H9 (cell line): ENCODE results near the gene RHBDD1. TPM values are rescaled to one million over a fixed set of nuclear protein-coding genes. Genes with fewer than 3 reads are reported as not detected.

ENCODE experiments used
- DNase-seq: peaks from one replicate; pipeline ENCODE4 v3.0.0-alpha.2; 2017
- H2AFZ ChIP-seq: one replicate; pipeline ENCODE4 v1.6.1; 2013; ENCODE audit warnings: mild to moderate bottlenecking, low read length, control low read depth, moderate library complexity
- H2AK5ac ChIP-seq: 2 replicates; pipeline ENCODE4 v1.6.1; 2013; ENCODE audit warnings: low read length, control low read depth, mixed read lengths; ENCODE audit not compliant: insufficient read length
- H2BK120ac ChIP-seq: one replicate; pipeline ENCODE4 v1.6.1; 2013; ENCODE audit warnings: low read depth, mild to moderate bottlenecking, low read length, control low read depth, inconsistent platforms; ENCODE audit not compliant: poor library complexity, severe bottlenecking
- H2BK12ac ChIP-seq: 2 replicates; pipeline ENCODE4 v1.6.1; 2013; ENCODE audit warnings: low read length, control low read depth, mixed read lengths, low read depth; ENCODE audit not compliant: insufficient read length
- H2BK15ac ChIP-seq: 2 replicates; pipeline ENCODE4 v1.6.1; 2013; ENCODE audit warnings: low read depth, low read length, control low read depth
- H2BK20ac ChIP-seq: one replicate; pipeline ENCODE4 v1.6.1; 2013; ENCODE audit warnings: low read depth, mild to moderate bottlenecking, low read length, control low read depth, inconsistent platforms; ENCODE audit not compliant: poor library complexity, severe bottlenecking
- H2BK5ac ChIP-seq: 2 replicates; pipeline ENCODE4 v1.6.1; 2013; ENCODE audit warnings: low read length, control low read depth, mixed read lengths; ENCODE audit not compliant: insufficient read length
- H3K14ac ChIP-seq: 2 replicates; pipeline ENCODE4 v1.6.1; 2013; ENCODE audit warnings: low read length, control low read depth; ENCODE audit not compliant: insufficient read depth
- H3K18ac ChIP-seq: 2 replicates; pipeline ENCODE4 v1.6.1; 2013; ENCODE audit warnings: low read depth, mild to moderate bottlenecking, mixed read lengths, low read length, control low read depth; ENCODE audit not compliant: insufficient read length
- H3K23ac ChIP-seq: 2 replicates; pipeline ENCODE4 v1.6.1; 2013; ENCODE audit warnings: low read length, control low read depth, mixed read lengths, low read depth; ENCODE audit not compliant: insufficient read length
- H3K23me2 ChIP-seq: 2 replicates; pipeline ENCODE4 v1.6.1; 2013; ENCODE audit warnings: low read depth, mild to moderate bottlenecking, mixed read lengths, low read length, control low read depth; ENCODE audit not compliant: insufficient read length, poor library complexity, severe bottlenecking
- H3K27ac ChIP-seq: 2 replicates; pipeline ENCODE4 v1.5.1; 2013; ENCODE audit warnings: low read length, control low read depth, mixed read lengths, low read depth; ENCODE audit not compliant: insufficient read length
- H3K27me3 ChIP-seq: 2 replicates; pipeline ENCODE4 v1.6.1; 2013; ENCODE audit warnings: low read length, control low read depth, inconsistent platforms; ENCODE audit not compliant: insufficient read depth
- H3K4ac ChIP-seq: 2 replicates; pipeline ENCODE4 v1.6.1; 2013; ENCODE audit warnings: low read depth, mild to moderate bottlenecking, control low read depth, inconsistent platforms, low read length, moderate library complexity
- H3K4me1 ChIP-seq: 2 replicates; pipeline ENCODE4 v1.6.1; 2013; ENCODE audit warnings: low read length, control low read depth, inconsistent platforms; ENCODE audit not compliant: insufficient read depth
- H3K4me2 ChIP-seq: 2 replicates; pipeline ENCODE4 v1.6.1; 2013; ENCODE audit warnings: low read length, control low read depth, mixed read lengths; ENCODE audit not compliant: insufficient read length, insufficient read depth
- H3K56ac ChIP-seq: 2 replicates; pipeline ENCODE4 v1.6.1; 2013; ENCODE audit warnings: low read depth, mild to moderate bottlenecking, mixed read lengths, low read length, control low read depth; ENCODE audit not compliant: insufficient read length
- H3K79me1 ChIP-seq: 2 replicates; pipeline ENCODE4 v1.6.1; 2013; ENCODE audit warnings: low read depth, mild to moderate bottlenecking, moderate library complexity, low read length, control low read depth, inconsistent platforms; ENCODE audit not compliant: insufficient read depth, poor library complexity, severe bottlenecking
- H3K79me2 ChIP-seq: 2 replicates; pipeline ENCODE4 v1.6.1; 2013; ENCODE audit warnings: low read length, control low read depth, inconsistent platforms; ENCODE audit not compliant: insufficient read depth
- H3K9ac ChIP-seq: 2 replicates; pipeline ENCODE4 v1.6.1; 2013; ENCODE audit warnings: low read length, control low read depth, mixed read lengths; ENCODE audit not compliant: insufficient read length; ENCODE audit errors: extremely low read depth
- H3K9me3 ChIP-seq: one replicate; pipeline ENCODE4 v1.6.1; 2013; ENCODE audit warnings: low read depth, low read length, inconsistent platforms; ENCODE audit not compliant: control insufficient read depth
- H3T11ph ChIP-seq: one replicate; pipeline ENCODE4 v1.6.1; 2013; ENCODE audit warnings: mild to moderate bottlenecking, low read length, control low read depth, inconsistent platforms
- H4K20me1 ChIP-seq: one replicate; pipeline ENCODE4 v1.6.1; 2013; ENCODE audit not compliant: control insufficient read depth, insufficient read length, insufficient read depth
- H4K5ac ChIP-seq: 2 replicates; pipeline ENCODE4 v1.6.1; 2013; ENCODE audit warnings: low read depth, mild to moderate bottlenecking, mixed read lengths, low read length, control low read depth; ENCODE audit not compliant: insufficient read length
- H4K8ac ChIP-seq: replicated peaks from 2 replicates; pipeline ENCODE4 v1.6.1; 2013; ENCODE audit warnings: low read length, control low read depth, mixed read lengths, low read depth; ENCODE audit not compliant: insufficient read length
- H4K91ac ChIP-seq: 2 replicates; pipeline ENCODE4 v1.6.1; 2013; ENCODE audit warnings: low read depth, mild to moderate bottlenecking, moderate library complexity, mixed read lengths, low read length, control low read depth; ENCODE audit not compliant: insufficient read length
- H3K27ac Mint-ChIP-seq, 3 experiments: 2 replicates in 2 of 3; 3 replicates in 1 of 3; pipeline ENCODE4 v1.8.0; 2020 to 2021; ENCODE audit warnings: mixed read lengths in 3 of 3, mild to moderate bottlenecking in 1 of 3, moderate library complexity in 1 of 3
- H3K27me3 Mint-ChIP-seq: 2 replicates; pipeline ENCODE4 v1.8.0; 2021; ENCODE audit warnings: low read depth, mild to moderate bottlenecking, moderate library complexity, mixed read lengths
- H3K36me3 Mint-ChIP-seq, 3 experiments: 2 replicates in 2 of 3; 3 replicates in 1 of 3; pipeline ENCODE4 v1.8.0; 2020 to 2021; ENCODE audit warnings: low read depth in 3 of 3, mixed read lengths in 3 of 3; ENCODE audit not compliant: insufficient read depth in 1 of 3
- H3K4me1 Mint-ChIP-seq, 2 experiments: 2 replicates each; pipeline ENCODE4 v1.8.0; 2020; ENCODE audit warnings: mixed read lengths in 2 of 2
- H3K4me3 Mint-ChIP-seq, 2 experiments: 2 replicates in 1 of 2; 3 replicates in 1 of 2; pipeline ENCODE4 v1.8.0; 2020 to 2021; ENCODE audit warnings: mild to moderate bottlenecking in 2 of 2, mixed read lengths in 2 of 2, moderate library complexity in 1 of 2
- H3K9me3 Mint-ChIP-seq, 2 experiments: 2 replicates in 1 of 2; 3 replicates in 1 of 2; pipeline ENCODE4 v1.8.0; 2020; ENCODE audit warnings: mild to moderate bottlenecking in 2 of 2, mixed read lengths in 2 of 2, moderate library complexity in 1 of 2
- CTCF ChIP-seq: fragments of 200-600 bp; sonication (generic); conservative IDR thresholded peaks from 3 replicates; pipeline ENCODE4 v1.8.0; 2021; ENCODE audit warnings: antibody characterized with exemption, mild to moderate bottlenecking
- WGBS: extraction: QIAGEN DNeasy Blood & Tissue Kit; methylation state at CpG from one replicate; pipeline ENCODE4 v1.1.7; 2013; ENCODE audit warnings: missing lambda C conversion rate, low lambda C conversion rate, mixed read lengths; ENCODE audit not compliant: insufficient read length; ENCODE audit errors: extremely low coverage; 5-methylcytosine and 5-hydroxymethylcytosine counted together
- total RNA-seq: library from RNA; stranded (reverse); gene quantifications from 2 replicates; pipeline ENCODE4 v1.2.1, GENCODE V29; 2021

Gene RHBDD1
- total RNA-seq, 1 experiment from 2014 or later: 24.9 TPM

GRCh38 chr2:226916669-226917068 lies 80.8 kb downstream of the RHBDD1 start:
- H2BK12ac ChIP-seq: no peak overlapping the region
- no peak overlapping the region for H3K18ac ChIP-seq
- H3K4ac ChIP-seq: no peak overlapping the region
- H3K4me1 ChIP-seq: no peaks in the 10 kb centered on the region
- H3K27me3 ChIP-seq: no peaks in the 10 kb centered on the region
- no peak overlapping the region for H2BK120ac ChIP-seq
- no peak overlapping the region for H3K14ac ChIP-seq
- no CpG with 5 or more reads among the region's 1 CpG for WGBS
- H3K27ac Mint-ChIP-seq: peak overlapping the region in 1 of 3 experiments; percentile 6; a peak in 1 of 7 replicates
- H2AFZ ChIP-seq: no peak overlapping the region
- H3K9me3 ChIP-seq: no peaks in the 10 kb centered on the region
- no peak overlapping the region for H3K56ac ChIP-seq
- H3K27me3 Mint-ChIP-seq: no peaks in the 10 kb centered on the region
- H2BK15ac ChIP-seq: no peak overlapping the region
- no peaks in the 10 kb centered on the region for H3K79me2 ChIP-seq
- H3K79me1 ChIP-seq: no peaks in the 10 kb centered on the region
- no peaks in the 10 kb centered on the region for H3K23me2 ChIP-seq
- no peak overlapping the region for H3K9ac ChIP-seq
- no peak overlapping the region for H4K5ac ChIP-seq
- no peak for DNase-seq
- no peak overlapping the region for H2AK5ac ChIP-seq
- no peak overlapping the region for H3T11ph ChIP-seq
- H3K4me1 Mint-ChIP-seq: no peaks in the 10 kb centered on the region
- H4K20me1 ChIP-seq: no peaks in the 10 kb centered on the region
- H3K4me2 ChIP-seq: no peak overlapping the region
- H3K23ac ChIP-seq: no peak overlapping the region
- no peak for TF ChIP-seq CTCF
- H4K91ac ChIP-seq: no peak overlapping the region
- H3K36me3 Mint-ChIP-seq: no peaks in the 10 kb centered on the region
- no peak overlapping the region for H4K8ac ChIP-seq
- H3K4me3 Mint-ChIP-seq: no peak overlapping the region
- H2BK5ac ChIP-seq: no peak overlapping the region
- H2BK20ac ChIP-seq: no peak overlapping the region
- no peaks in the 10 kb centered on the region for H3K9me3 Mint-ChIP-seq
- no peak overlapping the region for H3K27ac ChIP-seq
